GM18508 (cell line): ENCODE measurements around the gene EID3.
"Not testable (repeated sequence)": the region's sequence is repeated elsewhere in the genome, so short reads cannot be mapped to it uniquely, and the experiment has no call there.

Experiments used
- ATAC-seq: cut with Tn5 transposase; IDR thresholded peaks from one replicate; pipeline ENCODE4 v1.9.1; 2021; ENCODE audit warnings: moderate number of reproducible peaks; ENCODE audit not compliant: insufficient read depth, unreplicated experiment

The EID3 gene

DNA sequence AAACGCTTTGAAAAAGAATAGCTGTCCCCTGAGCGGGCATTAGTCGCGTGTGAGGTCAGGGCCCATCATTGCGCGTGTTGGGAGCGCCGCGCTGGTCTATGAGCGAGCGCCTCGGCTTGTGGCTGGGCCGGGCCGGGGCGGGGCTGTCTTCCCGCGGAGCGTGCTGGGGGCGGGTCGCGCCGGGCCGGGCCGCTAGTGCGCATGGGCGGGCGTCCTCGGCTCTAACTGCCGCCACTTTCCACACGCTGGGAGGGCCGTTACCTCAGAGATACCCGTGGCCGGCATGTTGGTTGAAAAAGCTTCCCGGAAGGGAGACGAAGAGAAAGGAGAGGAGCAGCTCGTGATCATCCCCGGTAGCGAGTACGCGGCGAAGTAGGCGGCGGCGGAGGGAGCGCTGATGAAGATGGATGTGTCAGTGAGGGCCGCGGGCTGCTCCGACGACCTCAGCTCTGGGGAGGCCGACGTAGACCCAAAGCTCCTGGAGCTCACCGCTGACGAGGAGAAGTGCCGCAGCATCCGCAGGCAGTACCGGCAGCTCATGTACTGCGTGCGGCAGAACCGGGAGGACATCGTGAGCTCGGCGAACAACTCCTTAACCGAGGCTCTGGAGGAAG is at the start of gene EID3:
Gene EID3 (plus strand): TSS at position 202 of the 614 bp plus-strand sequence. CDS start 196 bp downstream, at position 398.
- ATAC-seq: peak; percentile 49

DNA sequence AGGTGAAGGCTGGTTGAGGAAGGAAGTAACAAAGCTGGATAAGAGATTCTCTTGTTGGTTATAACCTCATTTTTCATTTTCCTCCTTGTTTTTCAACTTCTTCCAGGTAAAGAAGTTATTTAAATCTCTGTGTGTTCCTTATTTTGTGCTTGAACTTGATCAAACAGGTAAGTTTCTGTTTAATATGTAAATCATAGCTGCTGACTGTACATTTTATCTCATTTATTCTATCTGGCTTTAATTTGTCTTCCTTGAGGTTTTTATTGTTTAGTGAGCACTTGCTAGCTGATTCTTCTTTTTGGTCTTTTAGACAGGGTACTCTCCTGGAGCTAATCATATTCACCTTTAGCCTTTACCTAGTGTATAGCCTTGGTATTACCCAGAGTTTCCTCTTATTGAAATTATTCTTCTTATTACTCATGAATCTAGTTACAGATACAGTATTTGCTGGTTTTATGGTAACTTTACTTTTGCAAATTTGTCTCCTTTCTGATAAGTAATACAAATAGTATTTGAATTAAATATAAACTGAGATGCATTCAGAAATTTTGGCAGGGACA is 45.5 kb upstream of the EID3 start:
- no peak for ATAC-seq

DNA sequence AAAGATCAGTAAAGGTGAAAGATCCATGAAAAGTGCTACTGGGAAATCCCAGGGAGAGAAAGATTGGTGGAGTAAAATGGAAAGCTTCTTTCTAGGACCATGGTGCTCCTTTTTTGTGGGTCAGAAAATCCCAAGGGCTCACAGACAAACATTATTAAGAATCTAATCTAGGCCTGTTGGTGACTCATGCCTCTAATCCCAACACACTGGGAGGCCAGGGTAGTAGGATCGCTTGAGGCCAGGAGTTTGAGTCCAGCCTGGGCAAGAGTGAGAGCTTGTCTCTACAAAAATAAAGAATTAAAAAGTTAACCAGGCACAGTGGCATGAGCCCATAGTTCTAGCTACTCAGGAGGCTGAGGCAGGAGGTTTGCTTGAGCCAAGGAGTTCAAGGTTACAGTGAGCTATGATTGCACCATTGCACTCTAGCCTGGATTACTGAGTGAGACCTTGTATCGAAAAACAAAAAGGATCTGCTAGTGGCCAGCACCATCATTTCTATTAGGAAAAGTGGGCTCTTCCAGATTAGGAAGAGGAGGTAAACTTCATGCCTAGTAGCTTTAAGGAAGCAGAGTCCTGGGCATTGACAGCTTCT is 45.0 kb upstream of the EID3 start:
- no peak for ATAC-seq

DNA sequence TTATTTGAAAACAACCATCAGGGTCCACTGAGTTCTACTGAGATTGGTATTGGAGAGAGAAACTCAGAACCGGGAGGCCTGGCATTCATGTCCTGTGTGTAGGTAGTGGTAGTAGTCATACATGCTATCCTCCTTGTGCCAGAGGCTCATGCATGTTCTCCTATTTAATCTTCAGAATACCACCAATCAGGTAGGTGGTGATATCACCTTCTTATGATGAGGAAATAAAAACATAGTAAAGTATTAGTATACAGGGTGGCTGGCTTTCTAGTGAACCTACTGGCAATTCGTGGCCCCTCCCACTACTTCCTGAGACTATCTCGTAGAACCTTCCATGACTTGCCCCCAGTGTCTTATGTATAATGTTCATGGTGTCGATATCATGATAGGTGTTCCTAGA is 40.5 kb upstream of the EID3 start:
- ATAC-seq: no peak

DNA sequence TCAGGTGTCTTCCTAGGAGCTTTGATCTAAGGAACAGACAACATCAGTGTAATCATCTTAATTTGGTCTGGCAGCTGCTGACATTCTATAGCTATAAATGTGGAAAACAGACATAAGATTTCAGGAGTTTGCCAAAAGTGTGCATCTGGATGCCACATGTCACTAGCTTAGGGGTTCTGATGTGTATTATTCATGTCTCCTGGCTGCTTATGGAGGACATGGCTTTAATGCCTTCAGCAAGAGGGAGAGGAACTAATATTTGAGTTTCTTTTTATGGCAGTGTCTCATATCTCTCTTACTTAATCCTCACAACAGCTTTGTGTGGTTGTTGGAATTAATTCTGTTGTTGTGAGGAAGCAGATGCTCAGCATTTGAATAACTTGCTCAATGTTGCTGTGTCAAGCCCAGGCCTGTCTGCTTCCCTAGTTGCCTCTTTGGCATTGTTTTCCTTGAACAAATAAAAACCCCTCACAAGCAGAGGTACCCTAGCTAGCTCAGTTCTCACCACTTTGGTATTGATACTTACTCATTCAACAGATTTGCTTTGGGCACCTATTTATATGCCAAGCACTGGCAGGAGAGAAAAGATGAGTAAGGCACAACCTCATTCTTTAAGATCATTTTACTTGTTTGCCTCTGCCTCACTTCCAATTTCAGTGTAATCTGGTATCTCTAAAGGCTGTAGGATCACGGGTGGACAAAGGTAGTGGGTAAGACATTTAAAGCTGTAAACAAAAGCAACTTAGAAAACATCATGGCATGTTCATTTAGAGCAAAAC is 39.8 kb upstream of the EID3 start:
- ATAC-seq: no peak

DNA sequence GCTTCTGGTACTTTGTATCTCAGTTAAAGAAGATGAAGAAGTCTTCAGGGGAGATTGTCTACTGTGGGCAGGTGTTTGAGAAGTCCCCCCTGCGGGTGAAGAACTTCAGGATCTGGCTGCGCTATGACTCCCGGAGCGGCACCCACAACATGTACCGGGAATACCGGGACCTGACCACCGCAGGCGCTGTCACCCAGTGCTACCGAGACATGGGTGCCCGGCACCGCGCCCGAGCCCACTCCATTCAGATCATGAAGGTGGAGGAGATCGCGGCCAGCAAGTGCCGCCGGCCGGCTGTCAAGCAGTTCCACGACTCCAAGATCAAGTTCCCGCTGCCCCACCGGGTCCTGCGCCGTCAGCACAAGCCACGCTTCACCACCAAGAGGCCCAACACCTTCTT is 38.1 kb upstream of the EID3 start:
- not testable (repeated sequence) for ATAC-seq

DNA sequence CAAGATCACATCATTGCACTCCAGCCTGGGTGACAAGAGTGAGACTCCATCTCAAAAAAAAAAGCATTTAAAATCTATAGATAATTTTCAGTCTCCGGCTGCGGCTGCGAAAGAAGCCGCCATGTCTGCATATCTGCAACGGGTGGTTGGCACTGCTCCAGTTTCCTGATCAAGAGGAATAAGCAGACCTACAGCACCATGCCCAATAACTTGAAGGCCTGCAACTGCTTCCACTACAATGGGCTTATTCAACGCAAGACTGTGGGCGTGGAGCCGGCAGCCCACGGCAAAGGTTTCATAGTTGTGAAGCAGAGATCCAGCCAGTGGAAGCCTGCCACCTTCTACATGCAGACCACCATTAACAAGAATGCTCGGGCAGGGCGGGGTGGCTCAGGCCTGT is 30.6 kb upstream of the EID3 start:
- ATAC-seq: no peak

DNA sequence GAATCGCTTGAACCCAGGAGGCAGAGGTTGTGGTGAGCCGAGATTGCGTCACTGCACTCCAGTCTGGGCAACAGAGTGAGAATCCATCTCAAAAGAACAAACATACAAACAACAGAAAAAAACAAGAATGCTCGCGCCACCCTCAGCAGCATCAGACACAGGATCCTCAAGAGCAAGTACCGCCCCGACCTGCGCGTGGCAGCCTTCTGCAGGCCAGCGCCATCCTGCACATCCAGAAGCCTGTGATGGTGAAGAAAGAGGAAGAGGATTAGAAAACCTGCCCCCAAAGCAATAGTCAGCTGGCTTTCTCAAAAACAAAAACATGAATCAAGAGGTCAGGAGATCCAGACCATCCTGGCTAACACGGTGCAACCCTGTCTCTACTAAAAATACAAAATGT is 30.0 kb upstream of the EID3 start:
- ATAC-seq: no peak

DNA sequence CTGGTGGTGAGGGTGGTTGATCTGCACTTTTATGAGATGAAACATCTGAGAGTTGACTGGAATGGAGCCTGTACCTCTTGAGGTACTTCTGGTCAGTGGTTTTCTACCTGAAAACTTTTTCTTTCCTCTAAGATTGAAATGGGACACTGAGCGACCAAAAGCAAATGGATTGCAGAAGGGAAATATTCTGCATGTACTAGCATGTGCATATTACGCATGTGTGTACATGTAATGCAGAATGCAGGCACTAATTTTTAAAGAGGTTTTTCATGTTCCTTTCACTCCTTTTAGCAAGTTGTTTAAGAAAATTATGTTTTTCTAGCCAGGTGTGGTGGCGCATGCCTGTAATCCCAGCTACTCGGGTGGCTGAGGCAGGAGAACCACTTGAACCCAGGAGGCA is 28.7 kb upstream of the EID3 start:
- no peak for ATAC-seq

DNA sequence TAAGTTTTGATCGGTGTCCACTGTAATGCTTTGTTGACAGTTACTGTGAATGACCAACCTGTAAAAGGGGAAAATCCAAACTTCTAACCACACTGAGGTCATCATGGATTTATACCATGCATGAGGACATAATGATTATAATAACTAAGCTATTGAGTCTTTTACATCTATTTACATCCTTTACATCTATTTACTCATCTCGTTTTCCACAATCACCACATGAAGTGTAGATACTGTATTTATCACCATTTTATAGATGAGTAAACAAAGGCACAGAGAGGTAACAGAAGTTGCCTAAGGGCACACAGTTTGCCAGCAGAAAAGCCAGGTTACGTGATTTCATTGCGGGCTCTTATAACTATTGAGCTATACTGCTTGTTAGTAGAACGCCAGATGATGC is 27.9 kb upstream of the EID3 start:
- ATAC-seq: no peak

DNA sequence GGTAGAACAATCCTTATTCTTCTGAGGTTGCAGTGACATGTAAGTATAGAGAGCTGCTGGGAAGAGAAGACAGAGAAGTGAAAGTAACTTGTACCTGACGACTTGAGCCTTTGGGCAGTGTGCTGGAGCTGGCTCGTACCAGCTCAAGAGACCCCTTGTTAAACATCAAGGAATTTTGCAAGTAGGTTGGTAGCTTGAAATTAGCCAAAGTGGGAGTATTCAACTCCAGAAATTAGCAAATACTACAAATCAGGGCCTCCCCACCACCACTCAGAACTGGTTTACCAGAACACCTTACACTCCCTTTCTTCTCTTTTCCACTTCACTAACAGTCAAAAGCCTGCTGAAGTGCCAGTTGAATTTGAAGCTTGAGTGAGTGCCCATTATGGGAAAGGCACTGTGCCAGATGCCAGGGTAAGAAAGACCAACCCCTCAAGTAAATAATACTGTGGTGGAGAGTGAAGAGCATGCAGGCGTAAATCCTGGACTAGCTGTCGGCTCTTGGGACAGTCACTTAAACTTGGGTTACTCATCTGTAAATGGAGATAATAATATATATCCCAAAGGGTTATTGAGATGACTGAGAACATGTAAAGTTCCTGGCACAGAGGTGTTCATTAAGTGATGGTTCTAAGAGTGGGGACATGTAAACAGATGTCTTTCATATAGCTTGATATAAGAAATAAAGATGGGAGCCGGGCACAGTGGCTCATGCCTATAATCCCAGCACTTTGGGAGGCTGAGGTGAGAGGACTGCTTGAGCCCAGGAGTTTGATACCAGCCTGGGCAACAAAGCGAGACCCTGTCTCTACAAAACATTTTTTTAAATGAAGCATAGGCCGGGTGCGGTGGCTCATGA is 27.0 kb upstream of the EID3 start:
- ATAC-seq: no peak

DNA sequence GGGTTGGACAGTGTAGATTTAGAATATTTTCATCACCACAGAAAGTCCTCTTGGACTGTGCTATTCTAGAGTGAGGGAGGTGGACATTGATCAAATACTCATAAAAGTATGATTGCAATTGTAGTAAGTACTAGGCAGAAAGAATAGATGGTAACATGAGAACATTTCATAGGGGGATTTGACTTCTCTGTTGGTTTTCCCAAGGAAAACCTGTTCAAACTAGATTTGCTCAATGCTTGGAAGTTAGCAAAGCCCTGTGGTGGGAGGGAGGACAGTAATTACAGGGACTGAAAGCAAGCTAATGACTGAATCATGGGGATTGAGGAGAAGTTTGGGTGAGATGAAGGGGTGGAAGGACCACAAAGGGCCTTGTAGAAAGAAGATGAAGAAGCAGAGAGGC is 24.4 kb upstream of the EID3 start:
- ATAC-seq: no peak

DNA sequence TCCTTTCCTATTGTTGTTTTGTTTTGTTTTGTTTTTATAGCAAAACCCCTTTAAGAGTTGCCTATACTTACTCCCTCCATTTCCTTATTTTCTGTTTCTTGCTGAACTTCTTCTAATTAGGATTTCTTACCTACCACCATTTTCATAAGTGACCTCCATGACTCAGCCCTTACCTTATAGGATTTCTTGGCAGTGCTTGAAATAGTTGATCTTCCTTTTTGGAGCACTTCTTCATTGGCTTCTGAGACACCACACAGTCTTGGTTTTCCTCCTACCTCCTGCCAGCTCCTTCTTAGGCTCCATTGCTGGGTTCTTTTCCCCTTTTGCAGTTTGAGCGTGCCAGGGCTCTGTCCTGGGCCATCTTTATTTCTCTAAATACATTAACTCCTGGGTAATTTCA is 23.4 kb upstream of the EID3 start:
- ATAC-seq: no peak

DNA sequence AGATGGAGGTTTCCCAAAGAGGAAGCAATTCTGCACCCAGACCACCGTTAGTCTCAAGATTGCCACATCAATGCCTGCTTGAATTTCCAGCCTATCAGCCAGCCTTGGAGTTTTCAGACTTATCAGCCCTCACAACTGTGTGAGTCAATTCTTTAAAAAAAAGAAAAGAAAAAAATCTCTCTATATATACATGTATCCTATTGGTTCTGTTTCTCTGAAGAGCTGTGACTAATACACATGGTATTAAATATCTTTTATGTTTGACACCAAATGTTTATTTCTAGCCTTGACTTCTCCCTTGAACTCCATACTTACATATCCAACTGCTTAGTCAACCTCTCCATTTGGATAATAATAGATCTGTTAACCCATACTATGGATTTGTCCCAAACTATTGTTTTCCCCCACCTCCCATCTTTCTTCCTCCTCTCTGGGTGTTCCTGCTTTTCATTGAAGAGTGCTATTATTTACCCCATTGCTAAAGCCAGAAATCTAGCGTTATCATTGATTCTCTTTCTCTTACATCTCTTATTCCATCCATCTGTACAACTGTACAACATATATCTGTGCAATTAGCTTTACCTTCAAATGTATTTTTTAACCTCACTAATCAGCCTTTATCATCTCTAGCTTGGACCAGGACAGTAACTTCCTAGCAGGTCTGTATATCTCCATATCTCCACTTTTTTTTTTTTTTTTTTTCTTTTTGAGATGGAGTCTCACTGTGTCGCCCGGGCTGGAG is 22.7 kb upstream of the EID3 start:
- ATAC-seq: no peak

DNA sequence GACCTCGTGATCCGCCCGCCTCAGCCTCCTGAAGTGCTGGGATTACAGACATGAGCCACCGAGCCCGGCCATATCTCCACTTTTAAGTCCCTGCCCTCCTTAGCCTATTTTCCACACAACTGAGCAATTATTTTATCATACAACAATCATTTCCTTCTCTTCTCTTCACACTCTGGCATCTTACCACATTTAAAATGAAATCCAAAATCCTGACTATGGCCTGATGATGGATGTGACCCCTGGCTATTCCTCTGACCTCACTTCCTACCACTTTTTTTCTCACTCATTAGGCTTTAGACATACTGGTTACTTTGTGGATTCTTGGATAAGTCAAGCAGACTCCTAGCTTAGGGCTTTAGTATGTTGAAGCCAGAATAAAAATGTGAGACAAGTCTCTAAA is 21.9 kb upstream of the EID3 start:
- ATAC-seq: no peak

DNA sequence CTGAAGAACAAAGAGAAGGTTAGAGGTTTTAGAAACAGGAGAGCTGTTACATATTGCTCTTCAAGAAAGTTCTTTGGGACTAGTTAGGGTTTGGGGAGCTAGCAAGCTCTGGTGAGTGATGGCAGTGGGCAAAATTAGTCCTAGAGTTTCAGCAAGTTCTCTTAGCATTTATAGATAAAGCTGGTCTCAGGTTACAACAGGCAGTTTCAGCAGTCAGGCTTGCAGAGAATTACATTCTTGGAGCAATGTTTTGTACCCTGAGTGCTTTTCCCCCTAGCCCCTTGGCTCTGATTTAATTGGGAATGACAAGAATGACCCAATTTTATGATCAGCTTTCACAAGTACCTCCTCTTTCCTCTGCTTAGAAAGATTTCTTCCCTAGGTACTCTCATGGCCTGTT is 21.4 kb upstream of the EID3 start:
- no peak for ATAC-seq

DNA sequence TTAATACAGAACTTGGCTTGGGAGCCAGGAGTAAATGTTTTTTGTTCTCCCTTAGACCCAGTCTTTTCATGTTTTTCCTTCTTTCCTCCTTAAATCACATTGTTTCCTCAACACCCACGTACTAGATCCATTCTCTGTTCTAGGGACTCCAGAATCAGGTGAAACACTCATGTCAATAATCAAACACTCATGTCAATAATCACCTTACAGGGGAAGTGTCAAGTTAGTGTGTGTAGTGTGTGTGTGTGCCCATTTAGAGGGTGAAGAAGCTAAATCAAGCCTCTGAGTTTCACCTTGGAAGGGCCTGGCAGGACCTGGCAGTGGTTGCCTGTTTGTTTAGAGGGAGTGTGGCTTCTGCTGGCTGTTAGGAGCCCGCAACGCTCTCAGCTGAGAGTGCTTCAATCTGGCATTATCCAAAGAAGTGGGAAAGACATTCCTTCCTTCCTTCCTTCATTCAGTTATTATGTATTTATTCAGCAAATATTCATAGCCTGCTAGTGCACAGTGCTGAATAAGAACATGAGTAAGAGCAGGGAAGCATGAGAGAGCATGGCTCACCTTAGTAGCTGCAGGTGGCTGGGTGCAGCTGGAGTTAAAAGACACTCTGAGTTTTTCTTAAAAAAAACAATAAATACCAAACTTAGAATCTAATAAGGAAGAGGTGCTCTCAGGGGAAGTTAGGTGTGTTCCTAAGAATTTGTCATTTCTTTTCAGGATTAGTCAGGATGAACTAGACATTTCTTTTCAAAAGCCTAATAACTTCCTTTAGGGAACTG is 17.6 kb upstream of the EID3 start:
- no peak for ATAC-seq

DNA sequence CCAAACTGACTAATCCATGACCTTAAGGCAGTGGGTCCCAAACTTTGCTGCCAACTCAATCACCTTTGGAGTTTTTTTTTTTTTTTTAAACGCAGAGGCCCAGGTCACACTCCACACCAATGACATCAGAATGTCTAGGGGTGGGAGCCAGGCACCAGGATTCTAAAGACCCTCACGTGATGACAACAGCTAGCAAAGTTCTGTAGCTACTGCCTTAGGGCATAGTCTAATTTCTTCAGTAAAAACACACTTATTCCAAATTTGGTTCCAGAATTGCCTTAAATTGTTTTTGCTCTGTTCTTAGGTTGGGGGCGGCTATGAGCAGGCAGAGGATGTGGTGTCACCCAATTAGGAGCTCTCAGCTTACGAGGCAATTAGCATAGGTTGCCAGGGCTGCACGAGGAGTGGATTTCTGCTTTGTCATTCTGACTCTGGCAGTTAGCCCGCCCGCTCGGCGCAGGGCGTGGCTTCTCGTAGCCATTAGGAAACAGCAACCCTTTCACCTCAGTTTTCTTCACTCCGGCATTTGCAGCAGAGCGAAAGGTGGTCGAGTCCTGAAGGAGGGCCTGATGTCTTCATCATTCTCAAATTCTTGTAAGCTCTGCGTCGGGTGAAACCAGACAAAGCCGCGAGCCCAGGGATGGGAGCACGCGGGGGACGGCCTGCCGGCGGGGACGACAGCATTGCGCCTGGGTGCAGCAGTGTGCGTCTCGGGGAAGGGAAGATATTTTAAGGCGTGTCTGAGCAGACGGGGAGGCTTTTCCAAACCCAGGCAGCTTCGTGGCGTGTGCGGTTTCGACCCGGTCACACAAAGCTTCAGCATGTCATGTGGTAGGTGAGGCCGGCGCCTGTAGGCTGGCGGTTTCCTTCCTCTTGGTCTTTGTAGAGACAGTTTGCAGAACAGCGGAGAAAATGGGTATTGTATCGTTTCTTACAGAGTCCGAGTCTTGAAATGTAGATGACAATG is 16.7 kb upstream of the EID3 start:
- ATAC-seq: peak; percentile 78
